Gastrocnemius medialis (tissue), 4 donors: ENCODE data around the gene SERPINA3. TPM values are rescaled to one million over a fixed set of nuclear protein-coding genes. Genes with fewer than 3 reads are reported as not detected.

Source experiments
- ATAC-seq, 2 donors: fragments of 150-250 bp; one replicate each; pipeline ENCODE4 v1.9.1; 2016
- DNase-seq, 2 donors: peaks; one replicate each; pipeline ENCODE4 v3.0.0-alpha.2; 2019
- H3K27ac ChIP-seq, 4 donors: fragments of 200-600 bp; sonication (generic); 1 replicate in 1 of 4; 2 replicates in 3 of 4; pipeline ENCODE4 v1.5.1; 2016 to 2018; ENCODE audit warnings: mild to moderate bottlenecking in 2 of 4, moderate library complexity in 1 of 4
- H3K27me3 ChIP-seq, 3 donors: fragments of 200-600 bp; sonication (generic) in 2 of 3; 1 replicate in 1 of 3; 2 replicates in 2 of 3; pipeline versions ENCODE4 v1.5.1 to v1.6.0; 2016 to 2019; ENCODE audit warnings: mild to moderate bottlenecking in 1 of 3, moderate library complexity in 1 of 3
- H3K36me3 ChIP-seq, 2 donors: fragments of 200-600 bp; sonication (generic) in 1 of 2; one replicate each; pipeline ENCODE4 v1.5.1; 2017 to 2018
- H3K4me1 ChIP-seq, 2 donors: fragments of 200-600 bp; sonication (generic) in 1 of 2; one replicate each; pipeline ENCODE4 v1.5.1; 2016 to 2017; ENCODE audit warnings: mild to moderate bottlenecking in 2 of 2
- H3K4me3 ChIP-seq, 4 donors: fragments of 200-600 bp; sonication (generic) in 3 of 4; 1 replicate in 1 of 4; 2 replicates in 3 of 4; pipeline ENCODE4 v1.5.1; 2016 to 2019; ENCODE audit warnings: mild to moderate bottlenecking in 2 of 4
- H3K9me3 ChIP-seq, 3 donors: fragments of 200-600 bp; sonication (generic) in 2 of 3; 1 replicate in 1 of 3; 2 replicates in 2 of 3; pipeline ENCODE4 v1.5.1; 2016 to 2019
- POLR2A ChIP-seq, 2 donors: fragments of 450-650 bp; IDR thresholded peaks; one replicate each; pipeline ENCODE4 v1.6.1; 2017; ENCODE audit warnings: antibody characterized with exemption in 2 of 2, mild to moderate bottlenecking in 2 of 2, moderate library complexity in 2 of 2
- in situ Hi-C, 4 donors: fragments of 200-750 bp; cut with MboI; loops; one replicate each; pipeline versions ENCODE4 v1.15.0 to v1.8.0; 2017; ENCODE audit warnings: low sequenced_read_pairs in 4 of 4
- intact Hi-C: fragments of 100-400 bp; cut with DNase I; formaldehyde crosslinking; loops from one replicate; pipeline ENCODE4 v1.15.1; 2023; ENCODE audit warnings: low total_unique reads
- total RNA-seq, 4 donors: library from RNA; depleted of rRNA; stranded (reverse); fragments of >200 nt; gene quantifications; one replicate each; pipeline versions ENCODE4 v1.1.0 to v1.2.3, GENCODE V29; 2016
- TF ChIP-seq, protein P1 (sequence below), 5 experiments: fragments of 450-650 bp in 3 of 5; fragments of 200-600 bp in 2 of 5; sonication (generic) in 2 of 5; IDR thresholded peaks in 4 of 5; conservative IDR thresholded peaks in 1 of 5; 1 replicate in 4 of 5; 2 replicates in 1 of 5; pipeline ENCODE4 v1.5.1; 2016 to 2019; ENCODE audit warnings: antibody characterized with exemption in 5 of 5, mild to moderate bottlenecking in 3 of 5, moderate library complexity in 3 of 5

The SERPINA3 gene
- total RNA-seq, 4 donors from 2014 or later: 18.3 to 80.9 (median 66.3) TPM

DNA sequence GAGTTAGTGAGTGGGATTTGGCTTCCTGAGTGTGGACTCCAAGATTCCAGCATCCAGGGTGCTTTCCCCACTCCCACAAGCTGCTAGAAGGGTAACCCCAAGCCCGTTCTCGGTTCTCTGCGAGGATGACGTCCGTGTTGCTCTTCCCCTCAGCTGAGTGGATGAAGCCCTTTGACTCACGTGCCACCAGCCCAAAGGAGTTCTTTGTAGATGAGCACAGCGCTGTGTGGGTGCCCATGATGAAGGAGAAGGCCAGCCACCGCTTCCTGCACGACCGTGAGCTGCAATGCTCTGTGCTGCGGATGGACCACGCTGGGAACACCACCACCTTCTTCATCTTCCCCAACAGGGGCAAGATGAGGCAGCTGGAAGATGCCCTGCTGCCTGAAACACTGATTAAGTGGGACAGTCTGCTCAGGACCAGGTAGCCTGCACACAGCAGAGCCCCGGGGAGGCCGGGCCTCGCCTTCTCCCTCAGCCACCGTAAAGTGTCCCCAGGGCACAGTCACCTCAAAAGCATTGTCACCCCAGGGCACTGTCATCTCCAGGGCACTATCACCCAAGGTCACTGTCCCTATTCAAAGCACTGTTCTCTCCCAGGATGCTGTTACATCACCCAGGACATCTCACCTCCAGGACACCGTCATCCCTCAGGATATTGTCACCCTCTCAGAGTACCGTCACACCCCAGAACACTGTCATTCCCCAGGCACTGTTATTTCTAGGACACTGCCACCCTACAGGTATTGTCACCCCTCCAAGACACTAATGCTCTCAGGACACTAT lies 31.3 kb downstream of the SERPINA3 start:
- no peak overlapping the region for H3K27ac ChIP-seq
- no peaks in the 10 kb centered on the region for H3K4me1 ChIP-seq
- no peaks in the 10 kb centered on the region for H3K27me3 ChIP-seq
- ATAC-seq (no peak), DNase-seq (no peak)
- H3K36me3 ChIP-seq: no peaks in the 10 kb centered on the region
- H3K9me3 ChIP-seq: no peaks in the 10 kb centered on the region
- no peak overlapping the region for H3K4me3 ChIP-seq
- TF ChIP-seq POLR2A (IDR thresholded peaks at IDR 0.05): no peak
- TF ChIP-seq, protein P1, sequence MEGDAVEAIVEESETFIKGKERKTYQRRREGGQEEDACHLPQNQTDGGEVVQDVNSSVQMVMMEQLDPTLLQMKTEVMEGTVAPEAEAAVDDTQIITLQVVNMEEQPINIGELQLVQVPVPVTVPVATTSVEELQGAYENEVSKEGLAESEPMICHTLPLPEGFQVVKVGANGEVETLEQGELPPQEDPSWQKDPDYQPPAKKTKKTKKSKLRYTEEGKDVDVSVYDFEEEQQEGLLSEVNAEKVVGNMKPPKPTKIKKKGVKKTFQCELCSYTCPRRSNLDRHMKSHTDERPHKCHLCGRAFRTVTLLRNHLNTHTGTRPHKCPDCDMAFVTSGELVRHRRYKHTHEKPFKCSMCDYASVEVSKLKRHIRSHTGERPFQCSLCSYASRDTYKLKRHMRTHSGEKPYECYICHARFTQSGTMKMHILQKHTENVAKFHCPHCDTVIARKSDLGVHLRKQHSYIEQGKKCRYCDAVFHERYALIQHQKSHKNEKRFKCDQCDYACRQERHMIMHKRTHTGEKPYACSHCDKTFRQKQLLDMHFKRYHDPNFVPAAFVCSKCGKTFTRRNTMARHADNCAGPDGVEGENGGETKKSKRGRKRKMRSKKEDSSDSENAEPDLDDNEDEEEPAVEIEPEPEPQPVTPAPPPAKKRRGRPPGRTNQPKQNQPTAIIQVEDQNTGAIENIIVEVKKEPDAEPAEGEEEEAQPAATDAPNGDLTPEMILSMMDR (IDR thresholded peaks at IDR 0.05 in 4 of 5, conservative IDR thresholded peaks at IDR 0.05 in 1 of 5): no peak
- intact Hi-C loops: no loop called here
- in situ Hi-C loops: no loop called here

DNA sequence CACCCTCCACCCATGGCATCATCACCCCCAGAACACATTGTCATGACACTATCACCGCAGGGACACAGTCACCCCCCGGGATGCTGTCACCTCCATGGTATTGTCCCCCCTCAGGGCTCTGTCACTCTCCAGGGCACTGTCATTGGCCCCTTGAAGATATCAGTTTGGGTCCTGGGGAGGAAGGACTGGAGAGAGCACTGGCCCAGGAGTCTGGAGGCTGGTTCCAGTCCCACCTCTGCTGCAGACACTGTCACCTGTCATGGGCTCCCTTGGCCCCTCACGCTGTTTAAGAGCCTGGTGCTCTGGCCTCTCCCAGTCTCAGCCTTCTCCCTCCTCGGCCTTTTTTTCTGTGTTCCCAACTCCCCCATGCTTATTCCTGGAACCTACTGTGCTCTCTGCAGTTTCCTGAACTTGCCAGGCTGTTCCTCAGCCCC lies 31.9 kb downstream of the SERPINA3 start:
- no peaks in the 10 kb centered on the region for H3K9me3 ChIP-seq
- no peak overlapping the region for H3K4me3 ChIP-seq
- TF ChIP-seq, protein P1 (IDR thresholded peaks at IDR 0.05 in 4 of 5, conservative IDR thresholded peaks at IDR 0.05 in 1 of 5): no peak
- no peak for TF ChIP-seq POLR2A (IDR thresholded peaks at IDR 0.05)
- no peak overlapping the region for H3K27ac ChIP-seq
- intact Hi-C loops (no loop called here), in situ Hi-C loops (no loop called here)
- H3K36me3 ChIP-seq: no peaks in the 10 kb centered on the region
- ATAC-seq (no peak), DNase-seq (no peak)
- H3K27me3 ChIP-seq: no peaks in the 10 kb centered on the region
- no peaks in the 10 kb centered on the region for H3K4me1 ChIP-seq

DNA sequence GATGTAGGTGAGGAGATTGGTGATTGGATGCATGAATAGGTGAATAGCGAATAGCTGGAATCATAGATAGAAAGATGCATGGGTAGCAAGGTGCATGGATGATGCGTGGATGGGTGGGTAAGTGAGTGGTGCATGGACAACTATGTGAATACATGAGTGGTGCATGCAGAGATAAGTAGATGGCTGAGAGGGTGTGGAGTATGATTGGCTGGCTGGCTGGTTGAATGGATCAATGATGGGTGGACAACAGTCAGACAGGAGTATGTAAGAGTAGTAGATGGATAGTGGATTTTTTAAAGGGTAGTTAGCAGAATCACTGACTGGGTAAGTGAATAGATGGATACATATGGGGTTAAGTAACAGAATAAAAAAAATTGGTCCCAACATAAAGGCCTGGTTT lies 33.9 kb downstream of the SERPINA3 start:
- Histone ChIP-seq H3K4me1 (no peaks in the 10 kb centered on the region), H3K27me3 (no peaks in the 10 kb centered on the region), H3K4me3 (no peak overlapping the region), H3K27ac (no peak overlapping the region), H3K9me3 (no peaks in the 10 kb centered on the region), H3K36me3 (no peaks in the 10 kb centered on the region)
- intact Hi-C loops (no loop called here), in situ Hi-C loops (no loop called here)
- DNase-seq (no peak), ATAC-seq (no peak)
- TF ChIP-seq, protein P1 (IDR thresholded peaks at IDR 0.05 in 4 of 5, conservative IDR thresholded peaks at IDR 0.05 in 1 of 5): no peak
- no peak for TF ChIP-seq POLR2A (IDR thresholded peaks at IDR 0.05)

DNA sequence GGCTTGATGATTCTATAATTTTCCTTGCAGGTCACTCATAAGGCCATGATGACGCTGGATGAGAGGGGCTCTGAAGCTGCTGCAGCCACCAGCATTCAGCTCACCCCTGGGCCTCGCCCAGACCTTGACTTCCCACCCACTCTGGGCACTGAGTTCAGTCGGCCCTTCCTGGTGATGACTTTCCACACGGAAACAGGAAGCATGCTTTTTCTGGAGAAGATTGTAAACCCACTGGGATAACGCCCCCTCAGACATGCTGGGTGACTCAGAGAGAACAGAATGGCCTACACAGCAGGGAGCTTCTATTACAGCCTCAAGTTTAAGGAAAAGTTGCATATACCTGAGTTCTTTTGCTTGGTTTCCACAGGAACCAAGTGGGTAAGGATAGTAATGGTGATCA lies 34.3 kb downstream of the SERPINA3 start:
- ATAC-seq (no peak), DNase-seq (no peak)
- Histone ChIP-seq H3K36me3 (no peaks in the 10 kb centered on the region), H3K27me3 (no peaks in the 10 kb centered on the region), H3K4me3 (no peak overlapping the region), H3K27ac (no peak overlapping the region), H3K4me1 (no peaks in the 10 kb centered on the region), H3K9me3 (no peaks in the 10 kb centered on the region)
- no peak for TF ChIP-seq POLR2A (IDR thresholded peaks at IDR 0.05)
- TF ChIP-seq, protein P1 (IDR thresholded peaks at IDR 0.05 in 4 of 5, conservative IDR thresholded peaks at IDR 0.05 in 1 of 5): no peak
- in situ Hi-C loops: no loop called here
- intact Hi-C loops: no loop called here
